ENCODE data around the gene SPATS1. TPM values are rescaled to one million over a fixed set of nuclear protein-coding genes. Genes with fewer than 3 reads are reported as not detected.

Gene SPATS1
- total and polyA plus RNA-seq, 7 donors = not detected

- Histone ChIP-seq H3K36me3 (ENCODE audit: insufficient read depth in 1 of 2, low read depth in 1 of 2) (no peaks in the 10 kb centered on the region), H3K9me3 (no peaks in the 10 kb centered on the region), H3K4me1 (no peaks in the 10 kb centered on the region), H3K27ac (no peak overlapping the region), H3K4me3 (no peak overlapping the region), H3K27me3 (ENCODE audit: insufficient read depth in 3 of 3, low read length in 2 of 3) (no peaks in the 10 kb centered on the region)
- intact Hi-C loops (cut with DNase I) = no loop called here
- 68 to 89% (median 89%) methylated on average over 4 of the region's 4 CpGs for WGBS, 3 donors
- DNase-seq (no peak), ATAC-seq (no peak)
- TF ChIP-seq CTCF (IDR thresholded peaks at IDR 0.05) = no peak
These were observed 13.2 kb downstream of the SPATS1 start for GRCh38 chr6:44355640-44356039.

GRCh38 chr6:44356487-44356886 lies 14.0 kb downstream of the SPATS1 start:
- DNase-seq (no peak), ATAC-seq (no peak)
- Histone ChIP-seq H3K9me3 (no peaks in the 10 kb centered on the region), H3K27ac (no peak overlapping the region), H3K4me1 (no peaks in the 10 kb centered on the region), H3K4me3 (no peak overlapping the region), H3K36me3 (ENCODE audit: insufficient read depth in 1 of 2, low read depth in 1 of 2) (no peaks in the 10 kb centered on the region), H3K27me3 (ENCODE audit: insufficient read depth in 3 of 3, low read length in 2 of 3) (no peaks in the 10 kb centered on the region)
- intact Hi-C loops (cut with DNase I) = no loop called here
- no peak for TF ChIP-seq CTCF (IDR thresholded peaks at IDR 0.05)
- WGBS, 3 donors = 48 to 70% (median 54%) methylated on average over 1 of the region's 1 CpG

- H3K9me3 ChIP-seq = no peaks in the 10 kb centered on the region
- no peaks in the 10 kb centered on the region for H3K27me3 ChIP-seq (ENCODE audit: insufficient read depth in 3 of 3, low read length in 2 of 3)
- intact Hi-C loops (cut with DNase I) = no loop called here
- no peaks in the 10 kb centered on the region for H3K4me1 ChIP-seq
- DNase-seq (no peak), ATAC-seq (no peak)
- H3K36me3 ChIP-seq (ENCODE audit: insufficient read depth in 1 of 2, low read depth in 1 of 2) = no peaks in the 10 kb centered on the region
- H3K4me3 ChIP-seq = no peak overlapping the region
- H3K27ac ChIP-seq = no peak overlapping the region
- TF ChIP-seq CTCF (IDR thresholded peaks at IDR 0.05) = no peak
- WGBS, 3 donors = 83 to 92% (median 89%) methylated on average over 3 of the region's 3 CpGs
These were observed 17.5 kb downstream of the SPATS1 start for GRCh38 chr6:44359973-44360372.

- WGBS, 3 donors = 70 to 73% (median 72%) methylated on average over 6 of the region's 6 CpGs
- no peak for DNase-seq
- Histone ChIP-seq H3K27ac (no peak overlapping the region), H3K4me1 (no peaks in the 10 kb centered on the region), H3K36me3 (ENCODE audit: insufficient read depth in 1 of 2, low read depth in 1 of 2) (no peaks in the 10 kb centered on the region), H3K27me3 (ENCODE audit: insufficient read depth in 3 of 3, low read length in 2 of 3) (no peaks in the 10 kb centered on the region), H3K9me3 (no peaks in the 10 kb centered on the region), H3K4me3 (no peak overlapping the region)
- ATAC-seq = no peak
- intact Hi-C loops (cut with DNase I) = no loop called here
- no peak for TF ChIP-seq CTCF (IDR thresholded peaks at IDR 0.05)
These were observed 19.5 kb downstream of the SPATS1 start for GRCh38 chr6:44361947-44362346.

- WGBS, 3 donors = 93 to 97% (median 94%) methylated on average over 3 of the region's 3 CpGs
- Histone ChIP-seq H3K9me3 (no peaks in the 10 kb centered on the region), H3K27me3 (ENCODE audit: insufficient read depth in 3 of 3, low read length in 2 of 3) (no peaks in the 10 kb centered on the region), H3K4me1 (no peaks in the 10 kb centered on the region), H3K4me3 (no peak overlapping the region), H3K36me3 (ENCODE audit: insufficient read depth in 1 of 2, low read depth in 1 of 2) (no peaks in the 10 kb centered on the region), H3K27ac (no peak overlapping the region)
- no peak for ATAC-seq
- DNase-seq = no peak
- intact Hi-C loops (cut with DNase I) = no loop called here
- TF ChIP-seq CTCF (IDR thresholded peaks at IDR 0.05) = no peak
These were observed 21.0 kb downstream of the SPATS1 start for GRCh38 chr6:44363377-44363926.
